HCT116 (cell line): Measurements from ENCODE around the gene HIC1. TPM values are rescaled to one million over a fixed set of nuclear protein-coding genes. Genes with fewer than 3 reads are reported as not detected.

Experiments used
- ATAC-seq: fragments of 200-7000 bp; cut with Tn5 transposase; 2 replicates; pipeline ENCODE4 v1.9.1; 2020; ENCODE audit warnings: mild to moderate bottlenecking, moderate library complexity
- BruUV-seq: library from RNA; stranded (reverse); fragments of 400-500 nt; replicated peaks from 2 replicates; lab custom pipeline; 2021; lab: Mats Ljungman, UMichigan
- CTCF ChIA-PET: fragments of 300-600 bp; sonication (Branson Sonifier 250); formaldehyde crosslinking; loops from one replicate; lab custom pipeline; 2021; ENCODE audit warnings: antibody characterized with exemption; lab: Charles Lee
- POLR2A ChIA-PET: fragments of 300-600, 350-600 bp; sonication (Branson Sonifier 250); formaldehyde crosslinking; loops from one replicate; lab custom pipeline; 2021; ENCODE audit warnings: antibody characterized with exemption; lab: Charles Lee
- RAD21 ChIA-PET, 2 experiments: fragments of 300-600 bp; sonication (Branson Sonifier 250); formaldehyde crosslinking; loops; one replicate each; lab custom pipeline; 2023; ENCODE audit warnings: low total read pairs in 2 of 2; ENCODE audit not compliant: uncharacterized antibody in 2 of 2, unreplicated experiment in 2 of 2, low non-redundant PET in 1 of 2; lab: Charles Lee
- DNase-seq: peaks from one replicate; pipeline ENCODE4 v3.0.0-alpha.2; 2010; ENCODE audit warnings: low read depth, low spot score
- H2AFZ ChIP-seq: fragments of 200-600 bp; shearing (Covaris generic), sonication (generic); 2 replicates; pipeline ENCODE4 v1.6.1; 2017; ENCODE audit warnings: low read depth, mixed run types, mixed read lengths, antibody characterized with exemption, low read length; ENCODE audit not compliant: poor library complexity, severe bottlenecking
- H3K27ac ChIP-seq: 2 replicates; pipeline ENCODE4 v1.5.1; 2012; ENCODE audit warnings: low read depth, low read length
- H3K27me3 ChIP-seq: fragments of 200-600 bp; sonication (generic); 2 replicates; pipeline ENCODE4 v1.6.1; 2016; ENCODE audit warnings: mixed run types, low read length, mixed read lengths; ENCODE audit not compliant: insufficient read depth
- H3K36me3 ChIP-seq, 2 experiments: fragments of 200-500 bp in 1 of 2; fragments of 200-600 bp in 1 of 2; sonication (Bioruptor generic) in 1 of 2; sonication (generic) in 1 of 2; 2 replicates each; pipeline versions ENCODE4 v1.5.1 to v1.6.1; 2014 to 2016; ENCODE audit warnings: low read length in 2 of 2, inconsistent platforms in 1 of 2, mixed read lengths in 1 of 2, mixed run types in 1 of 2; ENCODE audit not compliant: insufficient read depth in 2 of 2, control insufficient read depth in 1 of 2
- H3K4me1 ChIP-seq, 2 experiments: fragments of 200-600 bp in 1 of 2; sonication (generic) in 1 of 2; 2 replicates each; pipeline versions ENCODE4 v1.5.1 to v1.6.1; 2012 to 2017; ENCODE audit warnings: low read length in 2 of 2, inconsistent platforms in 1 of 2, mild to moderate bottlenecking in 1 of 2, mixed read lengths in 1 of 2, mixed run types in 1 of 2, moderate library complexity in 1 of 2; ENCODE audit not compliant: insufficient read depth in 2 of 2, control insufficient read depth in 1 of 2
- H3K4me2 ChIP-seq: fragments of 200-600 bp; sonication (generic); 2 replicates; pipeline ENCODE4 v1.6.1; 2017; ENCODE audit warnings: mixed run types, low read length, mixed read lengths
- H3K4me3 ChIP-seq, 2 experiments: fragments of 200-600 bp in 1 of 2; sonication (generic) in 1 of 2; replicated peaks in 1 of 2; 2 replicates each; pipeline ENCODE4 v1.5.1; 2011 to 2016; ENCODE audit warnings: low read length in 2 of 2, control low read depth in 1 of 2, low read depth in 1 of 2, mild to moderate bottlenecking in 1 of 2, mixed read lengths in 1 of 2, mixed run types in 1 of 2
- H3K79me2 ChIP-seq: fragments of 200-600 bp; sonication (generic); 2 replicates; pipeline ENCODE4 v1.6.1; 2017; ENCODE audit warnings: mild to moderate bottlenecking, mixed run types, low read length, moderate library complexity, mixed read lengths; ENCODE audit not compliant: insufficient read depth
- H3K9ac ChIP-seq: fragments of 200-600 bp; sonication (generic); 2 replicates; pipeline ENCODE4 v1.6.1; 2016; ENCODE audit warnings: low read length, mixed read lengths
- H3K9me2 ChIP-seq: fragments of 200-600 bp; sonication (generic), shearing (Covaris generic); 2 replicates; pipeline ENCODE4 v1.6.1; 2017; ENCODE audit warnings: mixed run types, mild to moderate bottlenecking, moderate library complexity; ENCODE audit not compliant: insufficient read depth
- H3K9me3 ChIP-seq, 2 experiments: fragments of 200-500 bp in 1 of 2; fragments of 200-600 bp in 1 of 2; sonication (Bioruptor generic) in 1 of 2; sonication (generic) in 1 of 2; 2 replicates each; pipeline ENCODE4 v1.6.1; 2014 to 2017; ENCODE audit warnings: low read length in 2 of 2, mixed read lengths in 2 of 2, inconsistent platforms in 1 of 2, low read depth in 1 of 2, mild to moderate bottlenecking in 1 of 2, mixed run types in 1 of 2, moderate library complexity in 1 of 2; ENCODE audit not compliant: control insufficient read depth in 1 of 2, insufficient read depth in 1 of 2
- H4K20me1 ChIP-seq: fragments of 200-600 bp; sonication (generic), shearing (Covaris generic); 2 replicates; pipeline ENCODE4 v1.6.1; 2017; ENCODE audit warnings: mixed run types, mild to moderate bottlenecking, moderate library complexity; ENCODE audit not compliant: insufficient read depth
- EZH2 ChIP-seq: fragments of 200-600 bp; sonication (generic); IDR thresholded peaks from 2 replicates; pipeline ENCODE4 v1.6.1; 2017; ENCODE audit warnings: antibody characterized with exemption, mixed run types
- FOSL1 ChIP-seq: IDR thresholded peaks from 2 replicates; pipeline ENCODE4 v1.6.1; 2012; ENCODE audit warnings: low read depth
- JUND ChIP-seq: IDR thresholded peaks from 2 replicates; pipeline ENCODE4 v1.6.1; 2012
- RAD21 ChIP-seq: IDR thresholded peaks from 2 replicates; pipeline ENCODE4 v1.6.1; 2012; ENCODE audit warnings: low read depth, mild to moderate bottlenecking
- SP1 ChIP-seq: IDR thresholded peaks from 2 replicates; pipeline ENCODE4 v1.6.1; 2012; ENCODE audit warnings: low read depth
- TCF7L2 ChIP-seq: IDR thresholded peaks from 2 replicates; pipeline ENCODE4 v1.7.0; 2011; ENCODE audit warnings: borderline replicate concordance, inconsistent platforms; ENCODE audit not compliant: insufficient read depth, insufficient read length; ENCODE audit errors: extremely low read depth
- YY1 ChIP-seq: IDR thresholded peaks from 2 replicates; pipeline ENCODE4 v1.6.1; 2011; ENCODE audit warnings: low read length, low read depth, moderate library complexity, mild to moderate bottlenecking; ENCODE audit not compliant: insufficient replicate concordance; ENCODE audit errors: extremely low read depth
- ZFX ChIP-seq: fragments of 450-650 bp; IDR thresholded peaks from 2 replicates; pipeline ENCODE4 v1.6.1; 2017
- ZNF274 ChIP-seq: fragments of 200-500 bp; sonication (Bioruptor generic); IDR thresholded peaks from 2 replicates; pipeline ENCODE4 v1.6.1; 2014; ENCODE audit warnings: mild to moderate bottlenecking, low read depth, low read length, inconsistent platforms
- intact Hi-C: fragments of 100-400 bp; cut with micrococcal nuclease; formaldehyde crosslinking; loops from 2 replicates; pipeline ENCODE4 v1.10.0; 2022
- total RNA-seq: library from RNA; stranded (reverse); gene quantifications from one replicate; pipeline ENCODE4 v1.2.1, GENCODE V29; 2021; ENCODE audit not compliant: unreplicated experiment
- TF ChIP-seq, protein P1 (sequence below): IDR thresholded peaks from 2 replicates; pipeline ENCODE4 v1.6.1; 2012; ENCODE audit warnings: low read depth

Gene HIC1
- total RNA-seq, 1 experiment from 2014 or later = 0.64 TPM

DNA sequence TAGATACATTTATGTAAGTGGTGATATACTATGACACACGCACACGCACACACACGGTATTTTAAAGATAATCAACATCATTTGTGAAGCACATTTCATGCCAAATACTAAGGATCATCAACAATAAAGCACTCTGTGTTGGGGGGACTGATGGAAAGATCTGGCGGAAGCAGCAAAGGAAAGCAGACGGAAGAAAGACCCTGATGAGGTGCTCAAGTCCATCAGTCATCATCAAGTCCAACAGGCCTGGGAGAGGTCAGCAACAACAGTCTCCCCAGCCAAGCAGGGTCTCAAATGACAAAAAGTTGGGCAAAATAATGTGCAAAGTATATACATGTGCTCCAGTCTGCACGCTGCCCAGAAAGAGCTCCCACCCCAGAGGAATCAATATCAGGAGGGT is 55.5 kb downstream of the HIC1 start:
- ATAC-seq (no peak), DNase-seq (no peak)
- ChIA-PET CTCF (no interaction called here), POLR2A (no interaction called here), RAD21 (no interaction called here)
- Histone ChIP-seq H3K9ac (no peak overlapping the region), H3K9me2 (no peaks in the 10 kb centered on the region), H3K79me2 (no peaks in the 10 kb centered on the region), H4K20me1 (no peaks in the 10 kb centered on the region), H3K4me3 (no peak overlapping the region), H3K27me3 (no peaks in the 10 kb centered on the region), H3K36me3 (no peaks in the 10 kb centered on the region), H3K9me3 (no peaks in the 10 kb centered on the region), H2AFZ (no peak overlapping the region), H3K4me2 (no peak overlapping the region), H3K27ac (no peak overlapping the region), H3K4me1 (no peaks in the 10 kb centered on the region; a peak in 1 of 4 replicates)
- BruUV-seq = no TSS peak
- intact Hi-C loops = no loop called here
- TF ChIP-seq SP1 (no peak), ZFX (no peak), EZH2 (no peak), ZNF274 (no peak), JUND (no peak), YY1 (no peak)

GRCh38 chr17:2111691-2112090 is 56.8 kb downstream of the HIC1 start:
- no peaks in the 10 kb centered on the region for H3K79me2 ChIP-seq
- no peaks in the 10 kb centered on the region for H3K9me2 ChIP-seq
- no TSS peak for BruUV-seq
- H3K36me3 ChIP-seq = no peaks in the 10 kb centered on the region
- no peak for TF ChIP-seq TCF7L2
- no peak for TF ChIP-seq RAD21
- TF ChIP-seq FOSL1 = no peak
- TF ChIP-seq, protein P1, sequence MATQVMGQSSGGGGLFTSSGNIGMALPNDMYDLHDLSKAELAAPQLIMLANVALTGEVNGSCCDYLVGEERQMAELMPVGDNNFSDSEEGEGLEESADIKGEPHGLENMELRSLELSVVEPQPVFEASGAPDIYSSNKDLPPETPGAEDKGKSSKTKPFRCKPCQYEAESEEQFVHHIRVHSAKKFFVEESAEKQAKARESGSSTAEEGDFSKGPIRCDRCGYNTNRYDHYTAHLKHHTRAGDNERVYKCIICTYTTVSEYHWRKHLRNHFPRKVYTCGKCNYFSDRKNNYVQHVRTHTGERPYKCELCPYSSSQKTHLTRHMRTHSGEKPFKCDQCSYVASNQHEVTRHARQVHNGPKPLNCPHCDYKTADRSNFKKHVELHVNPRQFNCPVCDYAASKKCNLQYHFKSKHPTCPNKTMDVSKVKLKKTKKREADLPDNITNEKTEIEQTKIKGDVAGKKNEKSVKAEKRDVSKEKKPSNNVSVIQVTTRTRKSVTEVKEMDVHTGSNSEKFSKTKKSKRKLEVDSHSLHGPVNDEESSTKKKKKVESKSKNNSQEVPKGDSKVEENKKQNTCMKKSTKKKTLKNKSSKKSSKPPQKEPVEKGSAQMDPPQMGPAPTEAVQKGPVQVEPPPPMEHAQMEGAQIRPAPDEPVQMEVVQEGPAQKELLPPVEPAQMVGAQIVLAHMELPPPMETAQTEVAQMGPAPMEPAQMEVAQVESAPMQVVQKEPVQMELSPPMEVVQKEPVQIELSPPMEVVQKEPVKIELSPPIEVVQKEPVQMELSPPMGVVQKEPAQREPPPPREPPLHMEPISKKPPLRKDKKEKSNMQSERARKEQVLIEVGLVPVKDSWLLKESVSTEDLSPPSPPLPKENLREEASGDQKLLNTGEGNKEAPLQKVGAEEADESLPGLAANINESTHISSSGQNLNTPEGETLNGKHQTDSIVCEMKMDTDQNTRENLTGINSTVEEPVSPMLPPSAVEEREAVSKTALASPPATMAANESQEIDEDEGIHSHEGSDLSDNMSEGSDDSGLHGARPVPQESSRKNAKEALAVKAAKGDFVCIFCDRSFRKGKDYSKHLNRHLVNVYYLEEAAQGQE = no peak
- no peak for TF ChIP-seq ZFX
- CTCF ChIA-PET = interaction anchor here (1.6 kb wide), 1 partner anchor 10 kb away, joined by 5 read pairs; no protein-coding TSS in a partner anchor
- H3K4me2 ChIP-seq = no peak overlapping the region
- ATAC-seq (no peak), DNase-seq (no peak)
- no peaks in the 10 kb centered on the region; a peak in 1 of 4 replicates for H3K4me1 ChIP-seq
- H3K9me3 ChIP-seq = no peaks in the 10 kb centered on the region
- RAD21 ChIA-PET = no interaction called here
- no peaks in the 10 kb centered on the region for H3K27me3 ChIP-seq
- no peak overlapping the region for H3K9ac ChIP-seq
- no peaks in the 10 kb centered on the region for H4K20me1 ChIP-seq
- POLR2A ChIA-PET = interaction anchor here (0.7 kb wide), 1 partner anchor 12 kb away, joined by 3 read pairs; no protein-coding TSS in a partner anchor
- no peak overlapping the region for H3K27ac ChIP-seq
- H2AFZ ChIP-seq = no peak overlapping the region
- H3K4me3 ChIP-seq = no peak overlapping the region
- intact Hi-C loops = no loop called here
